Measurements from ENCODE around the gene KCNB1.

DNA sequence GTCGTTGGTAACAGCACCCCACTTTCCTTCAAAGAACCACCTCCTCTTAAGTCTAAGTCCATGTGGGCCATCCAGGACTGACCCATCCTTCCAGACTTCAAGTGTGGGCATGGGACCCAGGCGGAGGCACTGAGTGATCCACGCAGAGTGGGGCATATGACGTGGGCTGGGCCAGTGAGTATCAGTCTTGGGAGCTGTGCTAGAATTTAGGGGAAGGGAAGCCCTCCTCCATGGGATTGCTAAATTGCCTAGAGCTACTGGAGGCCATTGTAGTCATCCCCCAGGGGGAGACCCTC is 35.3 kb upstream of the KCNB1 start:
- TF ChIP-seq CTCF (IDR thresholded peaks at IDR 0.05): no peak
- no peak for TF ChIP-seq POLR2A (IDR thresholded peaks at IDR 0.05)
